NCI-H1105 treated with DMSO at 0.1 percent for 48 hours (cell line): ENCODE measurements around the gene GNAL.
"Not testable (repeated sequence)": the region's sequence is repeated elsewhere in the genome, so short reads cannot be mapped to it uniquely, and the experiment has no call there.

ENCODE experiments used
- DNase-seq: peaks from one replicate; lab custom pipeline; 2025; lab: John Stamatoyannopoulos, UW

Gene GNAL

GRCh38 chr18:11669271-11669947, 19.7 kb upstream of the GNAL start:
- peak; percentile 13 for DNase-seq

- no peak for DNase-seq
These were observed 19.2 kb upstream of the GNAL start for GRCh38 chr18:11669948-11670275.

- no peak for DNase-seq
These were observed 17.9 kb upstream of the GNAL start for GRCh38 chr18:11671156-11671555.

- no peak for DNase-seq
These were observed 16.9 kb upstream of the GNAL start for GRCh38 chr18:11672198-11672597.

GRCh38 chr18:11672846-11673454, 16.1 kb upstream of the GNAL start:
- peak; percentile 6 for DNase-seq

- no peak for DNase-seq
These were observed 15.5 kb upstream of the GNAL start for GRCh38 chr18:11673560-11673959.

- DNase-seq, result no peak
These were observed 14.9 kb upstream of the GNAL start for GRCh38 chr18:11674119-11674518.

- no peak for DNase-seq
These were observed 12.7 kb upstream of the GNAL start for GRCh38 chr18:11676386-11676785.

- DNase-seq, result no peak
These were observed 12.2 kb upstream of the GNAL start for GRCh38 chr18:11676867-11677266.

- DNase-seq, result no peak
These were observed 10.9 kb upstream of the GNAL start for GRCh38 chr18:11678211-11678610.

GRCh38 chr18:11689669-11690565, 853 bp downstream of the GNAL start:
- peak; percentile 43 for DNase-seq

GRCh38 chr18:11690660-11691059, 1.6 kb downstream of the GNAL start:
- not testable (repeated sequence) for DNase-seq

- DNase-seq, result no peak
These were observed 6.7 kb downstream of the GNAL start for GRCh38 chr18:11695736-11696135.

GRCh38 chr18:11696451-11696850, 7.4 kb downstream of the GNAL start:
- no peak for DNase-seq

GRCh38 chr18:11700876-11701275, 11.8 kb downstream of the GNAL start:
- no peak for DNase-seq

- DNase-seq, result no peak
These were observed 21.5 kb downstream of the GNAL start for GRCh38 chr18:11710578-11710977.

- DNase-seq, result no peak
These were observed 24.7 kb downstream of the GNAL start for GRCh38 chr18:11713756-11714155.

- DNase-seq, result no peak
These were observed 25.3 kb downstream of the GNAL start for GRCh38 chr18:11714244-11714918.

- DNase-seq, result not testable (repeated sequence)
These were observed 27.8 kb downstream of the GNAL start for GRCh38 chr18:11716767-11717315.

- DNase-seq, result no peak
These were observed 30.0 kb downstream of the GNAL start for GRCh38 chr18:11719050-11719449.

GRCh38 chr18:11719621-11720020, 30.6 kb downstream of the GNAL start:
- no peak for DNase-seq

- DNase-seq, result no peak
These were observed 32.7 kb downstream of the GNAL start for GRCh38 chr18:11721720-11722119.
